ENCODE measurements around the gene MORN1. TPM values are rescaled to one million over a fixed set of nuclear protein-coding genes. Genes with fewer than 3 reads are reported as not detected.

The MORN1 gene
- total and polyA plus RNA-seq, 4 donors: 2.3 to 6.9 (median 3.6) TPM

DNA sequence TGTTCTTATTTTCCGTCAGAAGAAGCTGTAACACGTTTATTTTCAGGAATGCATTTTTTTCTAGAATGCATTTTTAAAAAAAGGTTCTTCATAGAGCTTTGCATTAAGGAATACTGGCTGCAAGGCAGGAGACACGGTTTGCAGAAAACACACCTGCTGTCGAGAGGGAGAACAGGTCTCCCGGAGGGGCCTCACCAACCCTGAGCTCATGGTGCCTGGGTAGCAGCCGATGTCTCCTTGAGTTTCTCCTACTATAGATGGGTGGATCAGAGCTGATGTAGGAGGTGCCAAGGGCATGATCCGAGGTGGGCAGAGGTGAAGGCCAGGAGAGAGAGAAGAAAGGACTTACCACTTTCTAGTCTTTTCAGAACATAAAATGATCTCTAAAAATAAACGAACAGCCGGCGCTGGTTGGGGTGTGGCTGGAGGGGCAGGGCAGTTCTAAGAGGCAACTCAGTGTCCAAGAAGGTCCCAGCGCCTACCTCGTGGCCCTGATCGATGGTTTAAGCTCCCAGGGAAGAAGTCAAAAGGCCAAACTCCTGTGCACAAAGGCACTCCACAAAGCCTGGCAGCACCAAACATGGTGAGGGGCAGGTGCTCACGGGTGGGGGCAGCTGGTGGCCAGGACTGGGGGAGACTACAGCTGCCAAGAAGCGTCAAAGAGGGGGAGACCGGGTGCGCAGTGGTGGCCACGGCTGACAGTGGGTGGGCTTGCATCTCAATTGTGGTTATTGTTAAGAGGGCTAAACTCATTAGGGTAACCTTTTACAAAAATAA is 12.2 kb downstream of the MORN1 start:
- no peak overlapping the region for H3K4me3 ChIP-seq (ENCODE audit: low read depth in 1 of 3, low read length in 3 of 3)
- WGBS: 85% methylated on average over 18 of the region's 18 CpGs

DNA sequence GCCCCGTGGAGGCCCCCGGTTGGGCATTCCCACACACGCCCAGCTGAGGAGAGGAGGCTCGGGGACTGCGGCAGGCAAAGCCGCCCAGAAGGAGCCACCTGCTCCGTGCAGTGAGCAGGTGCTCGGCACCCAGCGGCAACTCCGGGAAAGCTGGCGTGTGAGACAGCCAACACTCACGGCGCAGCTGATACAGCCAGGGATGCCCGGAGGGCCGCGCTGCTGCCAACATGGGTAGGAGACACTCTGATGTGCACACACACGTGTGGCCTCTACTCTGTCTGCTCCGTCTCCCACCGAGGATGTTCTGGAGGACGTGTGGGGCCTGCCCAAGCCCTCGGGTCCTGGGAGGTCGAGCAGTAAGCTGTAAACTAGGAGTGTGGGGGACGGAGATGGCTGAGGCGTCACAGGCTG is 12.9 kb downstream of the MORN1 start:
- H3K4me1 ChIP-seq (ENCODE audit: control insufficient read depth in 4 of 4, insufficient read depth in 4 of 4, low read length in 3 of 4): no peaks in the 10 kb centered on the region
- WGBS: 88% methylated on average over 24 of the region's 24 CpGs
- no peak for DNase-seq (ENCODE audit: low spot score)
- H3K27me3 ChIP-seq (ENCODE audit: control insufficient read depth in 4 of 4, insufficient read depth in 4 of 4, low read length in 3 of 4): no peaks in the 10 kb centered on the region
- no peak overlapping the region for H3K27ac ChIP-seq (ENCODE audit: low read depth in 1 of 2, low read length in 2 of 2)
- no peak overlapping the region for H3K4me3 ChIP-seq (ENCODE audit: low read depth in 1 of 3, low read length in 3 of 3)
- H3K9ac ChIP-seq (ENCODE audit: low read depth in 1 of 2, low read length in 2 of 2): no peak overlapping the region
- no peaks in the 10 kb centered on the region for H3K9me3 ChIP-seq (ENCODE audit: control insufficient read depth in 4 of 4, low read length in 3 of 4)
- TF ChIP-seq FOXA2 (IDR thresholded peaks at IDR 0.05) (no peak), HNF4G (IDR thresholded peaks at IDR 0.05) (no peak), SP1 (IDR thresholded peaks at IDR 0.05) (no peak), FOXA1 (IDR thresholded peaks at IDR 0.05) (no peak), RXRA (IDR thresholded peaks at IDR 0.05) (no peak), RAD21 (IDR thresholded peaks at IDR 0.05) (no peak), JUND (IDR thresholded peaks at IDR 0.05) (no peak), EGR1 (IDR thresholded peaks at IDR 0.05; ENCODE audit: low read depth in 2 of 2) (no peak), NR2F2 (IDR thresholded peaks at IDR 0.05) (no peak)
- TF ChIP-seq, protein P1, sequence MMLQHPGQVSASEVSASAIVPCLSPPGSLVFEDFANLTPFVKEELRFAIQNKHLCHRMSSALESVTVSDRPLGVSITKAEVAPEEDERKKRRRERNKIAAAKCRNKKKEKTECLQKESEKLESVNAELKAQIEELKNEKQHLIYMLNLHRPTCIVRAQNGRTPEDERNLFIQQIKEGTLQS (IDR thresholded peaks at IDR 0.05): no peak
- TF ChIP-seq, protein P2, sequence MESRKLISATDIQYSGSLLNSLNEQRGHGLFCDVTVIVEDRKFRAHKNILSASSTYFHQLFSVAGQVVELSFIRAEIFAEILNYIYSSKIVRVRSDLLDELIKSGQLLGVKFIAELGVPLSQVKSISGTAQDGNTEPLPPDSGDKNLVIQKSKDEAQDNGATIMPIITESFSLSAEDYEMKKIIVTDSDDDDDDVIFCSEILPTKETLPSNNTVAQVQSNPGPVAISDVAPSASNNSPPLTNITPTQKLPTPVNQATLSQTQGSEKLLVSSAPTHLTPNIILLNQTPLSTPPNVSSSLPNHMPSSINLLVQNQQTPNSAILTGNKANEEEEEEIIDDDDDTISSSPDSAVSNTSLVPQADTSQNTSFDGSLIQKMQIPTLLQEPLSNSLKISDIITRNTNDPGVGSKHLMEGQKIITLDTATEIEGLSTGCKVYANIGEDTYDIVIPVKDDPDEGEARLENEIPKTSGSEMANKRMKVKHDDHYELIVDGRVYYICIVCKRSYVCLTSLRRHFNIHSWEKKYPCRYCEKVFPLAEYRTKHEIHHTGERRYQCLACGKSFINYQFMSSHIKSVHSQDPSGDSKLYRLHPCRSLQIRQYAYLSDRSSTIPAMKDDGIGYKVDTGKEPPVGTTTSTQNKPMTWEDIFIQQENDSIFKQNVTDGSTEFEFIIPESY (IDR thresholded peaks at IDR 0.05): no peak
- TF ChIP-seq, protein P3, sequence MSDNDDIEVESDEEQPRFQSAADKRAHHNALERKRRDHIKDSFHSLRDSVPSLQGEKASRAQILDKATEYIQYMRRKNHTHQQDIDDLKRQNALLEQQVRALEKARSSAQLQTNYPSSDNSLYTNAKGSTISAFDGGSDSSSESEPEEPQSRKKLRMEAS (IDR thresholded peaks at IDR 0.05): no peak
- TF ChIP-seq, protein P4, sequence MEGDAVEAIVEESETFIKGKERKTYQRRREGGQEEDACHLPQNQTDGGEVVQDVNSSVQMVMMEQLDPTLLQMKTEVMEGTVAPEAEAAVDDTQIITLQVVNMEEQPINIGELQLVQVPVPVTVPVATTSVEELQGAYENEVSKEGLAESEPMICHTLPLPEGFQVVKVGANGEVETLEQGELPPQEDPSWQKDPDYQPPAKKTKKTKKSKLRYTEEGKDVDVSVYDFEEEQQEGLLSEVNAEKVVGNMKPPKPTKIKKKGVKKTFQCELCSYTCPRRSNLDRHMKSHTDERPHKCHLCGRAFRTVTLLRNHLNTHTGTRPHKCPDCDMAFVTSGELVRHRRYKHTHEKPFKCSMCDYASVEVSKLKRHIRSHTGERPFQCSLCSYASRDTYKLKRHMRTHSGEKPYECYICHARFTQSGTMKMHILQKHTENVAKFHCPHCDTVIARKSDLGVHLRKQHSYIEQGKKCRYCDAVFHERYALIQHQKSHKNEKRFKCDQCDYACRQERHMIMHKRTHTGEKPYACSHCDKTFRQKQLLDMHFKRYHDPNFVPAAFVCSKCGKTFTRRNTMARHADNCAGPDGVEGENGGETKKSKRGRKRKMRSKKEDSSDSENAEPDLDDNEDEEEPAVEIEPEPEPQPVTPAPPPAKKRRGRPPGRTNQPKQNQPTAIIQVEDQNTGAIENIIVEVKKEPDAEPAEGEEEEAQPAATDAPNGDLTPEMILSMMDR (IDR thresholded peaks at IDR 0.05; ENCODE audit: low read depth, low read length, missing input control): no peak
- no peaks in the 10 kb centered on the region for H3K36me3 ChIP-seq (ENCODE audit: control insufficient read depth in 4 of 4, insufficient read depth in 3 of 4, low read depth in 1 of 4, low read length in 3 of 4)

More for the DNA sequence above, 12.2 kb downstream of the MORN1 start:
- no peak for DNase-seq (ENCODE audit: low spot score)
- Histone ChIP-seq H3K9ac (ENCODE audit: low read depth in 1 of 2, low read length in 2 of 2) (no peak overlapping the region), H3K9me3 (ENCODE audit: control insufficient read depth in 4 of 4, low read length in 3 of 4) (no peaks in the 10 kb centered on the region), H3K4me1 (ENCODE audit: control insufficient read depth in 4 of 4, insufficient read depth in 4 of 4, low read length in 3 of 4) (no peaks in the 10 kb centered on the region), H3K27ac (ENCODE audit: low read depth in 1 of 2, low read length in 2 of 2) (no peak overlapping the region), H3K36me3 (ENCODE audit: control insufficient read depth in 4 of 4, insufficient read depth in 3 of 4, low read depth in 1 of 4, low read length in 3 of 4) (no peaks in the 10 kb centered on the region), H3K27me3 (ENCODE audit: control insufficient read depth in 4 of 4, insufficient read depth in 4 of 4, low read length in 3 of 4) (no peaks in the 10 kb centered on the region)
- TF ChIP-seq NR2F2 (IDR thresholded peaks at IDR 0.05) (no peak), EGR1 (IDR thresholded peaks at IDR 0.05; ENCODE audit: low read depth in 2 of 2) (no peak), RXRA (IDR thresholded peaks at IDR 0.05) (no peak), FOXA2 (IDR thresholded peaks at IDR 0.05) (no peak), JUND (IDR thresholded peaks at IDR 0.05) (no peak), SP1 (IDR thresholded peaks at IDR 0.05) (no peak), GABPA (IDR thresholded peaks at IDR 0.05 in 1 of 2, conservative IDR thresholded peaks at IDR 0.05 in 1 of 2) (no peak)
- TF ChIP-seq, protein P3 (IDR thresholded peaks at IDR 0.05): no peak
- TF ChIP-seq, protein P5, sequence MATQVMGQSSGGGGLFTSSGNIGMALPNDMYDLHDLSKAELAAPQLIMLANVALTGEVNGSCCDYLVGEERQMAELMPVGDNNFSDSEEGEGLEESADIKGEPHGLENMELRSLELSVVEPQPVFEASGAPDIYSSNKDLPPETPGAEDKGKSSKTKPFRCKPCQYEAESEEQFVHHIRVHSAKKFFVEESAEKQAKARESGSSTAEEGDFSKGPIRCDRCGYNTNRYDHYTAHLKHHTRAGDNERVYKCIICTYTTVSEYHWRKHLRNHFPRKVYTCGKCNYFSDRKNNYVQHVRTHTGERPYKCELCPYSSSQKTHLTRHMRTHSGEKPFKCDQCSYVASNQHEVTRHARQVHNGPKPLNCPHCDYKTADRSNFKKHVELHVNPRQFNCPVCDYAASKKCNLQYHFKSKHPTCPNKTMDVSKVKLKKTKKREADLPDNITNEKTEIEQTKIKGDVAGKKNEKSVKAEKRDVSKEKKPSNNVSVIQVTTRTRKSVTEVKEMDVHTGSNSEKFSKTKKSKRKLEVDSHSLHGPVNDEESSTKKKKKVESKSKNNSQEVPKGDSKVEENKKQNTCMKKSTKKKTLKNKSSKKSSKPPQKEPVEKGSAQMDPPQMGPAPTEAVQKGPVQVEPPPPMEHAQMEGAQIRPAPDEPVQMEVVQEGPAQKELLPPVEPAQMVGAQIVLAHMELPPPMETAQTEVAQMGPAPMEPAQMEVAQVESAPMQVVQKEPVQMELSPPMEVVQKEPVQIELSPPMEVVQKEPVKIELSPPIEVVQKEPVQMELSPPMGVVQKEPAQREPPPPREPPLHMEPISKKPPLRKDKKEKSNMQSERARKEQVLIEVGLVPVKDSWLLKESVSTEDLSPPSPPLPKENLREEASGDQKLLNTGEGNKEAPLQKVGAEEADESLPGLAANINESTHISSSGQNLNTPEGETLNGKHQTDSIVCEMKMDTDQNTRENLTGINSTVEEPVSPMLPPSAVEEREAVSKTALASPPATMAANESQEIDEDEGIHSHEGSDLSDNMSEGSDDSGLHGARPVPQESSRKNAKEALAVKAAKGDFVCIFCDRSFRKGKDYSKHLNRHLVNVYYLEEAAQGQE (IDR thresholded peaks at IDR 0.05): no peak

Measured in liver (tissue), 9 donors.